Ecto neural progenitor cell (in vitro differentiated cells): ENCODE data around the gene TCF25.
A peak's percentile ranks its signal among the peaks of the same experiment; 100 is the strongest.
"Not testable (repeated sequence)": the region's sequence is repeated elsewhere in the genome, so short reads cannot be mapped to it uniquely, and the experiment has no call there.

Source experiments
- DNase-seq: peaks from one replicate; pipeline ENCODE4 v3.0.0-alpha.2; 2018; ENCODE audit warnings: low spot score

Gene TCF25

GRCh38 chr16:89905511-89906139, 32.2 kb downstream of the TCF25 start:
- DNase-seq: no peak

GRCh38 chr16:89906140-89907025, 33.0 kb downstream of the TCF25 start:
- DNase-seq: no peak

- DNase-seq: no peak
These were observed 33.8 kb downstream of the TCF25 start for GRCh38 chr16:89907055-89907814.

GRCh38 chr16:89908236-89908635, 34.8 kb downstream of the TCF25 start:
- no peak for DNase-seq

GRCh38 chr16:89909777-89910716, 36.7 kb downstream of the TCF25 start:
- peak; percentile 84 for DNase-seq

GRCh38 chr16:89910717-89911354, 37.4 kb downstream of the TCF25 start:
- DNase-seq: no peak

- DNase-seq: no peak
These were observed 38.0 kb downstream of the TCF25 start for GRCh38 chr16:89911375-89911774.

- no peak for DNase-seq
These were observed 38.8 kb downstream of the TCF25 start for GRCh38 chr16:89912143-89912542.

- no peak for DNase-seq
These were observed 39.2 kb downstream of the TCF25 start for GRCh38 chr16:89912627-89913026.

- DNase-seq: no peak
These were observed 40.3 kb downstream of the TCF25 start for GRCh38 chr16:89913408-89914387.

GRCh38 chr16:89914642-89915285, 41.4 kb downstream of the TCF25 start:
- DNase-seq: not testable (repeated sequence)

- DNase-seq: no peak
These were observed 42.2 kb downstream of the TCF25 start for GRCh38 chr16:89915303-89916232.

GRCh38 chr16:89917773-89918452, 44.5 kb downstream of the TCF25 start:
- peak; percentile 77 for DNase-seq

- peak; percentile 71 for DNase-seq
These were observed 45.3 kb downstream of the TCF25 start, which contains the start of gene MC1R for GRCh38 chr16:89918453-89919347. MC1R (plus strand) TSS chr16:89918862; CDS start chr16:89919259, 397 bp downstream.

GRCh38 chr16:89919535-89920406, 46.4 kb downstream of the TCF25 start:
- DNase-seq: no peak
